ENCODE results near the gene MGAT4B.

DNA sequence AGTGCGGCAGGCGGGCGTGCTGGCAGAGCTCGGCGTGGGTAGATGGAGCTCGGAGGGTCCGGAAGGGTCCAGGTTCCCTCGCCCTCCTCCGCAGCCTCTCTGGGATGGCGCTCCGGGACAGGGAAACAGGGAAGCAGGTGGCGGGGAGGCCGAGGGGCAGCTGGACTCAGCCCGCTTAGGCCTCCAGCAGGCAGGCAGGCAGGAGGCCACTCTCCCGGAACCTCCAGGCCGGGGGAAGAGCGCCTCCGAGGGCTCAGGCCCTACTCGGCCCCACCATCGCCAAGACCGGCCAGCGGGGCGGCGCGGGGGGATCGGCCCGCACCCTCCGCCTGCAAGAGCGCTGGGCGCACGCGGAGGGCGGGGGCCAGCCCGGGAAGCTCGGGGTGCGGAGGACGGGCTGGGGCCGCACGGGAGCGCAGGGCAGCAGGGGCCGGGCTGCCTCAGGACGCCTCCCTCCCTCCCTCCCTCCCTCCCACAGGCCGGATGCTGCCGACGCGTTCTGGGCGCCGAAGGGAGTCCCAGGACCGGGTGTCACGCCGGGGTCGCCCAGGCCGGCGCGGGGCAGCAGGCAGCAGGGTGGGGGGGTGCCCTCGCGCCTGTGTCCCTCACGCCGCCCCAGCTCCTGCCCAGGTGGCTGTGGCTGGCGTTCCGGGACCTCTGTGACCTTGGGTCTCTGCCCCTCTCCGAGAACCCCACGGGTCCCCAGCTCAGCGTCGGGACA is 977 bp downstream of the MGAT4B start:
- TF ChIP-seq POLR2A (IDR thresholded peaks at IDR 0.05) = no peak
- TF ChIP-seq, protein P1, sequence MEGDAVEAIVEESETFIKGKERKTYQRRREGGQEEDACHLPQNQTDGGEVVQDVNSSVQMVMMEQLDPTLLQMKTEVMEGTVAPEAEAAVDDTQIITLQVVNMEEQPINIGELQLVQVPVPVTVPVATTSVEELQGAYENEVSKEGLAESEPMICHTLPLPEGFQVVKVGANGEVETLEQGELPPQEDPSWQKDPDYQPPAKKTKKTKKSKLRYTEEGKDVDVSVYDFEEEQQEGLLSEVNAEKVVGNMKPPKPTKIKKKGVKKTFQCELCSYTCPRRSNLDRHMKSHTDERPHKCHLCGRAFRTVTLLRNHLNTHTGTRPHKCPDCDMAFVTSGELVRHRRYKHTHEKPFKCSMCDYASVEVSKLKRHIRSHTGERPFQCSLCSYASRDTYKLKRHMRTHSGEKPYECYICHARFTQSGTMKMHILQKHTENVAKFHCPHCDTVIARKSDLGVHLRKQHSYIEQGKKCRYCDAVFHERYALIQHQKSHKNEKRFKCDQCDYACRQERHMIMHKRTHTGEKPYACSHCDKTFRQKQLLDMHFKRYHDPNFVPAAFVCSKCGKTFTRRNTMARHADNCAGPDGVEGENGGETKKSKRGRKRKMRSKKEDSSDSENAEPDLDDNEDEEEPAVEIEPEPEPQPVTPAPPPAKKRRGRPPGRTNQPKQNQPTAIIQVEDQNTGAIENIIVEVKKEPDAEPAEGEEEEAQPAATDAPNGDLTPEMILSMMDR (IDR thresholded peaks at IDR 0.05) = no peak
